GM10266 (cell line): ENCODE results near the gene NFATC4.

Experiments used
- DNase-seq: peaks from one replicate; pipeline ENCODE4 v3.0.0; 2012; ENCODE audit errors: extremely low spot score
- TF ChIP-seq, protein P1 (sequence below): IDR thresholded peaks from 2 replicates; pipeline ENCODE4 v1.5.1; 2012; ENCODE audit warnings: mild to moderate bottlenecking, low read depth; ENCODE audit not compliant: control insufficient read depth, insufficient read depth; ENCODE audit errors: missing control alignments

NFATC4 gene

GRCh38 chr14:24340606-24341005, 27.4 kb upstream of the NFATC4 start:
- no peak for DNase-seq

GRCh38 chr14:24342889-24343288, 25.1 kb upstream of the NFATC4 start:
- TF ChIP-seq, protein P1, sequence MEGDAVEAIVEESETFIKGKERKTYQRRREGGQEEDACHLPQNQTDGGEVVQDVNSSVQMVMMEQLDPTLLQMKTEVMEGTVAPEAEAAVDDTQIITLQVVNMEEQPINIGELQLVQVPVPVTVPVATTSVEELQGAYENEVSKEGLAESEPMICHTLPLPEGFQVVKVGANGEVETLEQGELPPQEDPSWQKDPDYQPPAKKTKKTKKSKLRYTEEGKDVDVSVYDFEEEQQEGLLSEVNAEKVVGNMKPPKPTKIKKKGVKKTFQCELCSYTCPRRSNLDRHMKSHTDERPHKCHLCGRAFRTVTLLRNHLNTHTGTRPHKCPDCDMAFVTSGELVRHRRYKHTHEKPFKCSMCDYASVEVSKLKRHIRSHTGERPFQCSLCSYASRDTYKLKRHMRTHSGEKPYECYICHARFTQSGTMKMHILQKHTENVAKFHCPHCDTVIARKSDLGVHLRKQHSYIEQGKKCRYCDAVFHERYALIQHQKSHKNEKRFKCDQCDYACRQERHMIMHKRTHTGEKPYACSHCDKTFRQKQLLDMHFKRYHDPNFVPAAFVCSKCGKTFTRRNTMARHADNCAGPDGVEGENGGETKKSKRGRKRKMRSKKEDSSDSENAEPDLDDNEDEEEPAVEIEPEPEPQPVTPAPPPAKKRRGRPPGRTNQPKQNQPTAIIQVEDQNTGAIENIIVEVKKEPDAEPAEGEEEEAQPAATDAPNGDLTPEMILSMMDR = no peak
- DNase-seq = no peak

More at GRCh38 chr14:24340606-24341005, 27.4 kb upstream of the NFATC4 start:
- TF ChIP-seq, protein P1 = no peak

- TF ChIP-seq, protein P1 = no peak
- no peak for DNase-seq
Measured at GRCh38 chr14:24343795-24344660, 24.0 kb upstream of the NFATC4 start.

GRCh38 chr14:24347134-24347533, 20.9 kb upstream of the NFATC4 start:
- DNase-seq = no peak
- TF ChIP-seq, protein P1 = no peak

DNA sequence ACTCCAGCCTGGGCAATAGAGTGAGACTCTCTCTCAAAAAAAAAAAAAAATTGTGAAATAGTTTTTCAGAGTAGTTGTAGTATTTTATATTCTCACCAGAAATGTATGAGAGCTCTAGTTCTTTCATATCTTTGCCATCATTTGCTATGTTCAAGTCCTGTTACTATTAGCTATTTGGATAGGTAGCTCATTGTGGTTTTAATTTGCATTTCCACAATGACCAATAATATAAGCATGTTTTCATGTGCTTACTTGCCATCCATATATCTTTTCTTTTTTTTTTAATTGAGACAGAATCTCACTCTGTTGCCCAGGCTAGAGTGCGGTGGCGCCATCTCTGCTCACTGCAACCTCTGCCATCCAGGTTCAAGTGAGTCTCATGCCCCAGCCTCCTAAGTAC, 19.8 kb upstream of the NFATC4 start:
- TF ChIP-seq, protein P1 = no peak
- DNase-seq = no peak

GRCh38 chr14:24349742-24350141, 18.2 kb upstream of the NFATC4 start:
- TF ChIP-seq, protein P1 = no peak
- no peak for DNase-seq

GRCh38 chr14:24351517-24351916, 16.5 kb upstream of the NFATC4 start:
- TF ChIP-seq, protein P1 = no peak
- no peak for DNase-seq
